Prostate gland (tissue), 2 donors: Measurements from ENCODE around the gene SPRYD7. TPM values are rescaled to one million over a fixed set of nuclear protein-coding genes. Genes with fewer than 3 reads are reported as not detected.
"Not testable (repeated sequence)": the region's sequence is repeated elsewhere in the genome, so short reads cannot be mapped to it uniquely, and the experiment has no call there.

ENCODE experiments used
- DNase-seq: peaks from one replicate; pipeline ENCODE4 v3.0.0-alpha.2; 2019; ENCODE audit warnings: low spot score
- H3K27ac ChIP-seq, 2 donors: fragments of 200-600 bp; sonication (generic); 2 replicates each; pipeline ENCODE4 v1.5.1; 2017 to 2019
- H3K27me3 ChIP-seq: fragments of 200-600 bp; sonication (generic); replicated peaks from 2 replicates; pipeline ENCODE4 v1.5.1; 2019; ENCODE audit not compliant: insufficient read depth
- H3K36me3 ChIP-seq, 2 donors: fragments of 200-600 bp; sonication (generic); 1 replicate in 1 of 2; 2 replicates in 1 of 2; pipeline versions ENCODE4 v1.5.1 to v1.8.1; 2017 to 2019
- H3K4me1 ChIP-seq: fragments of 200-600 bp; sonication (generic); replicated peaks from 2 replicates; pipeline ENCODE4 v1.5.1; 2019
- H3K4me3 ChIP-seq, 2 donors: fragments of 200-600 bp; sonication (generic); 2 replicates each; pipeline ENCODE4 v1.5.1; 2017 to 2019
- H3K9me3 ChIP-seq: fragments of 200-600 bp; sonication (generic); 2 replicates; pipeline ENCODE4 v1.5.1; 2017
- POLR2A ChIP-seq: fragments of 450-650 bp; IDR thresholded peaks from one replicate; pipeline ENCODE4 v1.6.1; 2016; ENCODE audit warnings: antibody characterized with exemption, mild to moderate bottlenecking
- POLR2AphosphoS5 ChIP-seq: sonication (generic); formaldehyde crosslinking; IDR thresholded peaks from one replicate; pipeline ENCODE4 v1.6.1; 2017; ENCODE audit warnings: antibody characterized with exemption
- WGBS: methylation state at CpG from one replicate; pipeline ENCODE4 v1.1.5; 2018; 5-methylcytosine and 5-hydroxymethylcytosine counted together
- intact Hi-C: fragments of 100-400 bp; cut with DNase I; formaldehyde crosslinking; loops from one replicate; pipeline ENCODE4 v1.14.2; 2022
- total RNA-seq, 2 donors: library from RNA; depleted of rRNA; stranded (reverse); fragments of >200 nt; gene quantifications; one replicate each; pipeline ENCODE4 v1.1.0, GENCODE V29; 2016
- TF ChIP-seq, protein P1 (sequence below), 4 experiments: fragments of 200-600 bp in 2 of 4; fragments of 450-650 bp in 2 of 4; sonication (generic) in 2 of 4; IDR thresholded peaks; 1 replicate in 3 of 4; 2 replicates in 1 of 4; pipeline ENCODE4 v1.5.1; 2016 to 2019; ENCODE audit warnings: antibody characterized with exemption in 4 of 4, mild to moderate bottlenecking in 2 of 4, moderate library complexity in 2 of 4

SPRYD7 gene
- total RNA-seq, 2 donors from 2014 or later: 6.9 to 8.4 TPM

- Histone ChIP-seq H3K27ac (no peak overlapping the region), H3K9me3 (no peaks in the 10 kb centered on the region), H3K4me3 (no peak overlapping the region), H3K4me1 (no peaks in the 10 kb centered on the region), H3K27me3 (no peaks in the 10 kb centered on the region), H3K36me3 (no peaks in the 10 kb centered on the region)
- DNase-seq: no peak
- intact Hi-C loops: no loop called here
- TF ChIP-seq POLR2AphosphoS5 (no peak), POLR2A (no peak)
- TF ChIP-seq, protein P1, sequence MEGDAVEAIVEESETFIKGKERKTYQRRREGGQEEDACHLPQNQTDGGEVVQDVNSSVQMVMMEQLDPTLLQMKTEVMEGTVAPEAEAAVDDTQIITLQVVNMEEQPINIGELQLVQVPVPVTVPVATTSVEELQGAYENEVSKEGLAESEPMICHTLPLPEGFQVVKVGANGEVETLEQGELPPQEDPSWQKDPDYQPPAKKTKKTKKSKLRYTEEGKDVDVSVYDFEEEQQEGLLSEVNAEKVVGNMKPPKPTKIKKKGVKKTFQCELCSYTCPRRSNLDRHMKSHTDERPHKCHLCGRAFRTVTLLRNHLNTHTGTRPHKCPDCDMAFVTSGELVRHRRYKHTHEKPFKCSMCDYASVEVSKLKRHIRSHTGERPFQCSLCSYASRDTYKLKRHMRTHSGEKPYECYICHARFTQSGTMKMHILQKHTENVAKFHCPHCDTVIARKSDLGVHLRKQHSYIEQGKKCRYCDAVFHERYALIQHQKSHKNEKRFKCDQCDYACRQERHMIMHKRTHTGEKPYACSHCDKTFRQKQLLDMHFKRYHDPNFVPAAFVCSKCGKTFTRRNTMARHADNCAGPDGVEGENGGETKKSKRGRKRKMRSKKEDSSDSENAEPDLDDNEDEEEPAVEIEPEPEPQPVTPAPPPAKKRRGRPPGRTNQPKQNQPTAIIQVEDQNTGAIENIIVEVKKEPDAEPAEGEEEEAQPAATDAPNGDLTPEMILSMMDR (IDR thresholded peaks at IDR 0.05): no peak
Measured at GRCh38 chr13:49922301-49922700, 13.8 kb downstream of the SPRYD7 start.

DNA sequence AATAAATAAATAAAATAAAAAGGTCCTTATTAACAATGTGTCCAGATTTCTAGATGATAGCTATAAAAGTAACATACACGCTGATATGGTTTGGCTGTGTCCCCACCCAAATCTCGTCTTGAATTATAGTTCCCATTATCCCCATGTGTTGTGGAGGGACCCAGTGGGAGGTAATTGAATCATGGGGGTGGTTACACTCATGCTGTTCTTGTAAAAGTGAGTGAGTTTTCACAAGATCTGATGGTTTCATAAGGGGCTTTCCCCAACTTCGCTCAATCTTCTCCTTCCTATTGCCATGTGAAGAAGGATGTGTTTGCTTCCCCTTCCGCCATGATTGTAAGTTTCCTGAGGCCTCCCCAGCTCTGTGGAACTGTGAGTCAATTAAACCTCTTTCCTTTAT, 15.2 kb downstream of the SPRYD7 start:
- intact Hi-C loops, H3K36me3 ChIP-seq: not testable (repeated sequence)

DNA sequence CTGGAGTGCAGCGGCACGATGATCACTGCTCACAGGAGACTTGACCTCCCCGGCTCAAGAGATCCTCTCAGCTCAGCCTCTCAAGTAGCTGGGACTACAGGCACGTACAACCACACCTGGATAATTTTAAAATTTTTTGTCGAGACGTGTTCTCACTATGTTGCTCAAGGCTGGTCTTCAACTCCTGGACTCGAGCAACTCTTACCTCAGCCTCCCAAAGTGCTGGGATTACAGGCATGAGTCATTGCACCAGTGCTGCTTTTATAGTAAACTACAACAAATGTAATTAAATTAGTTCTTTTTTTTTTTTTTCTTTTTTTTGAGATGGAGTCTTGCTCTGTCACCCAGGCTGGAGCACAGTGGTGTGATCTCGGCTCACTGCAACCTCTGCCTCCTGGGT, 18.0 kb downstream of the SPRYD7 start:
- intact Hi-C loops, H3K27ac ChIP-seq, H3K27me3 ChIP-seq, H3K9me3 ChIP-seq, DNase-seq, H3K36me3 ChIP-seq, H3K4me1 ChIP-seq, H3K4me3 ChIP-seq: not testable (repeated sequence)
- WGBS: 96% methylated on average over 8 of the region's 8 CpGs

More for the DNA sequence above, 15.2 kb downstream of the SPRYD7 start:
- not testable (repeated sequence) for H3K9me3 ChIP-seq, H3K4me3 ChIP-seq, DNase-seq, H3K27ac ChIP-seq, H3K27me3 ChIP-seq, H3K4me1 ChIP-seq
- 94% methylated on average over 4 of the region's 4 CpGs for whole genome bisulfite sequencing

- H3K4me1 ChIP-seq: no peaks in the 10 kb centered on the region
- TF ChIP-seq, protein P1 (IDR thresholded peaks at IDR 0.05): no peak
- no peak for TF ChIP-seq POLR2AphosphoS5
- TF ChIP-seq POLR2A: no peak
- no peak overlapping the region for H3K4me3 ChIP-seq
- H3K27ac ChIP-seq: no peak overlapping the region
- no peaks in the 10 kb centered on the region for H3K9me3 ChIP-seq
- no peaks in the 10 kb centered on the region for H3K36me3 ChIP-seq
- DNase-seq: no peak
- intact Hi-C loops: no loop called here
- WGBS: 95% methylated on average over 1 of the region's 1 CpG
- H3K27me3 ChIP-seq: no peaks in the 10 kb centered on the region
Measured at GRCh38 chr13:49914947-49915346, 21.2 kb downstream of the SPRYD7 start.

GRCh38 chr13:49908637-49909036, 27.5 kb downstream of the SPRYD7 start:
- Histone ChIP-seq H3K27me3 (no peaks in the 10 kb centered on the region), H3K4me3 (no peak overlapping the region), H3K36me3 (no peaks in the 10 kb centered on the region), H3K9me3 (no peaks in the 10 kb centered on the region), H3K4me1 (no peaks in the 10 kb centered on the region), H3K27ac (no peak overlapping the region)
- WGBS: 82% methylated on average over 5 of the region's 5 CpGs
- no peak for TF ChIP-seq POLR2A
- no peak for TF ChIP-seq POLR2AphosphoS5
- TF ChIP-seq, protein P1 (IDR thresholded peaks at IDR 0.05): no peak
- intact Hi-C loops: no loop called here
- DNase-seq: no peak

- intact Hi-C loops: no loop called here
- no peaks in the 10 kb centered on the region for H3K4me1 ChIP-seq
- H3K27ac ChIP-seq: no peak overlapping the region
- no peaks in the 10 kb centered on the region for H3K27me3 ChIP-seq
- H3K9me3 ChIP-seq: no peaks in the 10 kb centered on the region
- 82% methylated on average over 5 of the region's 5 CpGs for WGBS
- TF ChIP-seq POLR2A (no peak), POLR2AphosphoS5 (no peak)
- TF ChIP-seq, protein P1 (IDR thresholded peaks at IDR 0.05): no peak
- H3K36me3 ChIP-seq: no peaks in the 10 kb centered on the region
- no peak for DNase-seq
- H3K4me3 ChIP-seq: no peak overlapping the region
Measured at GRCh38 chr13:49904729-49905456, 31.2 kb downstream of the SPRYD7 start.
